Measurements from ENCODE around the gene CNIH3. TPM values are rescaled to one million over a fixed set of nuclear protein-coding genes. Genes with fewer than 3 reads are reported as not detected.

The CNIH3 gene
- total RNA-seq, 4 donors from 2014 or later, result 6.2 to 6.3 TPM; not detected in 2

DNA sequence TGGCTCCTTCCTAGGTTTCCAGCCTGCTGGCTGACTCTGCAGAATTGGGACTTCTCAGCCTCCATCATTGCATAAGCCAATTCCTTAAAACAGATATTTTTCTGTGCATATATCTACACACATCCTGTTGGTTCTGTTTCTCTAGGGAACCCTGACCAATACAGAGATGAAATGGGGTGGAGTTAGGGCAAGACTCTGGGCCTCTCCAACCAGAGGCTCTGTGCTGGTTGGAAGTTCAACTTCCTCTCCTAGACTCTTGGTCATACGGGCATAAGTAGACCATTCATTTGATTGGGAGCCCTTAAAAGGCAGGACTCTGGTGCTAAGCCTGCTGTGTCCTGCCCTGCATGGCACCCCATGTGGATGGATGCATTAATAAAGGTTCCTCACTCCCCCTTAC is 55.0 kb downstream of the CNIH3 start:
- TF ChIP-seq, protein P1, sequence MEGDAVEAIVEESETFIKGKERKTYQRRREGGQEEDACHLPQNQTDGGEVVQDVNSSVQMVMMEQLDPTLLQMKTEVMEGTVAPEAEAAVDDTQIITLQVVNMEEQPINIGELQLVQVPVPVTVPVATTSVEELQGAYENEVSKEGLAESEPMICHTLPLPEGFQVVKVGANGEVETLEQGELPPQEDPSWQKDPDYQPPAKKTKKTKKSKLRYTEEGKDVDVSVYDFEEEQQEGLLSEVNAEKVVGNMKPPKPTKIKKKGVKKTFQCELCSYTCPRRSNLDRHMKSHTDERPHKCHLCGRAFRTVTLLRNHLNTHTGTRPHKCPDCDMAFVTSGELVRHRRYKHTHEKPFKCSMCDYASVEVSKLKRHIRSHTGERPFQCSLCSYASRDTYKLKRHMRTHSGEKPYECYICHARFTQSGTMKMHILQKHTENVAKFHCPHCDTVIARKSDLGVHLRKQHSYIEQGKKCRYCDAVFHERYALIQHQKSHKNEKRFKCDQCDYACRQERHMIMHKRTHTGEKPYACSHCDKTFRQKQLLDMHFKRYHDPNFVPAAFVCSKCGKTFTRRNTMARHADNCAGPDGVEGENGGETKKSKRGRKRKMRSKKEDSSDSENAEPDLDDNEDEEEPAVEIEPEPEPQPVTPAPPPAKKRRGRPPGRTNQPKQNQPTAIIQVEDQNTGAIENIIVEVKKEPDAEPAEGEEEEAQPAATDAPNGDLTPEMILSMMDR (IDR thresholded peaks at IDR 0.05), result no peak
- no peak for TF ChIP-seq POLR2A (IDR thresholded peaks at IDR 0.05)
- intact Hi-C loops (cut with DNase I; ENCODE audit: low total_unique reads), result no loop called here
- Histone ChIP-seq H3K9me3 (no peaks in the 10 kb centered on the region), H3K27ac (no peak overlapping the region), H3K4me3 (no peak overlapping the region), H3K4me1 (no peaks in the 10 kb centered on the region), H3K27me3 (no peaks in the 10 kb centered on the region), H3K36me3 (no peaks in the 10 kb centered on the region)
- no peak for DNase-seq

DNA sequence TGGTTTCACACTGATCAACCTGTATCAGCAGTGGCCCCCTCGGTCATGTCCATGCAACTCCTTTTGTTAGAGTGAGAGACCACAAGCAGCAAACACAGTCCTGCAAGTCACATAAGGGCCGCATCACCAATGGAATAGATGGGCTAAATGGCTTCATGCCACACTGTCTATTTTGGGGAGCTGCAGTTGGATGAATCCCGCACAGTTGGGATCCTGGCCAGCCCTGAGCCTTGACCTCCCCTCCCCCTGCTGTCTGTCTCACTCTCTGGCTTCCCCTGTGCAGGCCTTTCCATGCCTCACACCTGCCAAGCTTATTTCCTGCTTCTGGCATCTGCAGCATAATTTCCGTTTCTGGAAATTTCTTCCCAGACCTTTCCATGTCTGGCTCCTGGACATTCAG is 57.0 kb downstream of the CNIH3 start:
- no peaks in the 10 kb centered on the region for H3K9me3 ChIP-seq
- no peak overlapping the region for H3K4me3 ChIP-seq
- H3K27me3 ChIP-seq, result no peaks in the 10 kb centered on the region
- no peak for DNase-seq
- no peak overlapping the region for H3K27ac ChIP-seq
- intact Hi-C loops (cut with DNase I; ENCODE audit: low total_unique reads), result no loop called here
- H3K4me1 ChIP-seq, result no peaks in the 10 kb centered on the region
- TF ChIP-seq, protein P1 (IDR thresholded peaks at IDR 0.05), result no peak
- TF ChIP-seq POLR2A (IDR thresholded peaks at IDR 0.05), result no peak
- H3K36me3 ChIP-seq, result no peaks in the 10 kb centered on the region

DNA sequence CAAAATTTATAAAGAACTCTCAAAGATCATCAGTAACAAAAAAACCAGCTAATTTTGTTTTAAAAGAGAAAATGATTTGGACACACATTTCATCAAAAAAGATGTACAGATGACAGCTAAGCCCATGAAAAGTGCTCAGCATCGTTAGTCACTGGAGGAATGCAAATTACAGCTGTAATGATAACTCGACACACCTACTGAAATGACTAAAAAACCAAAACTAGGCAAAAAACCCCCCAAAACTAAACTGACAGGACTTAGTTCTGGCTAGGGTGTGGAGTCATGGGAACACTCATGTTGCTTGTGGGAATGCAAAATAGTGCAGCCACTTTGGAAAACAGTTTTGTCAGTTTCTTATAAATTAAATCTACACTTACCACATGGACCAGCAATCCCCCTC is 59.5 kb downstream of the CNIH3 start:
- H3K9me3 ChIP-seq, result no peaks in the 10 kb centered on the region
- intact Hi-C loops (cut with DNase I; ENCODE audit: low total_unique reads), result no loop called here
- H3K4me3 ChIP-seq, result no peak overlapping the region
- TF ChIP-seq, protein P1 (IDR thresholded peaks at IDR 0.05), result no peak
- TF ChIP-seq POLR2A (IDR thresholded peaks at IDR 0.05), result no peak
- H3K4me1 ChIP-seq, result no peaks in the 10 kb centered on the region
- no peak for DNase-seq
- H3K27ac ChIP-seq, result no peak overlapping the region
- no peaks in the 10 kb centered on the region for H3K36me3 ChIP-seq
- no peaks in the 10 kb centered on the region for H3K27me3 ChIP-seq

DNA sequence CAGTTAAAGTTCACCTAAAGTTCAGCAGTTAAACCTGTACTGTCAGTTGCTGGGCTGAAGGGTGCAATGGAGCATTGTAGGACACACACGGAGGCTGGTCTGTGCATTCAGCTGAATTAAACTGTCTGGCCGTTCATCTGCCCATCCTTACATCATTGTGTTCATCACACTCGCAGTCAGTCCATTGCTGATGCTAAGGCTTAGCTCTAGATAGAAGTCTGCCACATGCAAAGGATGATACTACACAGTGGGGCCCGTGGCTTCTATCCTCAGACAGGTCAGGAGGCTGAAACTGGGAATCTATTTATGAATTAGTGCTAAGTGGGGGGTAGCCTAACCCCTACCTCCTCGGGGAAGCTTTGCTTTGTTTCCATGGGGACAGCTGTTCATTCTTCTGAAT is 60.4 kb downstream of the CNIH3 start:
- TF ChIP-seq, protein P1 (IDR thresholded peaks at IDR 0.05), result no peak
- TF ChIP-seq POLR2A (IDR thresholded peaks at IDR 0.05), result no peak
- Histone ChIP-seq H3K9me3 (no peaks in the 10 kb centered on the region), H3K27me3 (no peaks in the 10 kb centered on the region), H3K36me3 (no peaks in the 10 kb centered on the region), H3K27ac (no peak overlapping the region), H3K4me3 (no peak overlapping the region), H3K4me1 (no peaks in the 10 kb centered on the region)
- DNase-seq, result no peak
- intact Hi-C loops (cut with DNase I; ENCODE audit: low total_unique reads), result no loop called here

DNA sequence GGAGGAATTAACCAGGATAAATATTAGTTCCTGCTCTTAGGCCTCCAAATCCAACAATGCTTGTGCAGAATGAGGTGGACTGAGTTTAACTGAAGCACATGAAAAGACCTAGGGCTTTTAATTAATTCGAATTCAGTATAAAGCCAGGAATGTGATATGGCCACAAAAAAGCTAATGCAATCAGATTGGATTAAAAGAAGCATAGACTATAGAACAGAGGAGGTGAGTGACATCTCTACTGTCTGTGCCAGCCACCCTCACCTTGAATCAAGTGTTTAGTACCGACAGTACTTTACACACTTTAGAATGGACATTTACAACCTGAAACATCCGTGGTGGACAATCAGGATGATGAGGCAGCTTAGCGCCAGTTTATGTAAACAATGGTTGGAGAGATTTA is 62.1 kb downstream of the CNIH3 start:
- H3K27me3 ChIP-seq, result no peaks in the 10 kb centered on the region
- TF ChIP-seq, protein P1 (IDR thresholded peaks at IDR 0.05), result no peak
- TF ChIP-seq POLR2A (IDR thresholded peaks at IDR 0.05), result no peak
- no peak overlapping the region for H3K27ac ChIP-seq
- H3K36me3 ChIP-seq, result no peaks in the 10 kb centered on the region
- H3K4me1 ChIP-seq, result no peaks in the 10 kb centered on the region
- intact Hi-C loops (cut with DNase I; ENCODE audit: low total_unique reads), result no loop called here
- no peak overlapping the region for H3K4me3 ChIP-seq
- DNase-seq, result no peak
- H3K9me3 ChIP-seq, result no peaks in the 10 kb centered on the region

Measured in uterus (tissue), 4 donors.